Measurements from ENCODE around the gene PRKAA2. TPM values are rescaled to one million over a fixed set of nuclear protein-coding genes. Genes with fewer than 3 reads are reported as not detected.
A peak's percentile ranks its signal among the peaks of the same experiment; 100 is the strongest.

Gene PRKAA2
- total RNA-seq, 1 donor from 2014 or later = 56.9 TPM

GRCh38 chr1:56671542-56671941, 26.4 kb downstream of the PRKAA2 start:
- Histone ChIP-seq H3K9ac (ENCODE audit: low read depth in 1 of 3, low read length in 3 of 3) (no peak overlapping the region), H3K4me3 (ENCODE audit: low read length in 3 of 3) (no peak overlapping the region), H3K27me3 (ENCODE audit: control insufficient read depth in 3 of 3, insufficient read depth in 3 of 3, low read length in 3 of 3) (no peaks in the 10 kb centered on the region), H3K9me3 (ENCODE audit: control insufficient read depth in 3 of 3, low read length in 3 of 3) (no peaks in the 10 kb centered on the region), H3K27ac (ENCODE audit: low read depth, low read length) (no peak overlapping the region), H3K36me3 (ENCODE audit: control insufficient read depth in 3 of 3, insufficient read depth in 3 of 3, low read length in 3 of 3) (no peaks in the 10 kb centered on the region), H3K4me1 (ENCODE audit: control insufficient read depth in 3 of 3, insufficient read depth in 3 of 3, low read length in 3 of 3) (peaks cover 4 to 24% (median 5%) of the 10 kb centered on the region in 3 donors)

GRCh38 chr1:56672579-56672978, 27.5 kb downstream of the PRKAA2 start:
- no peak overlapping the region for H3K4me3 ChIP-seq (ENCODE audit: low read length in 3 of 3)
- no peak overlapping the region for H3K27ac ChIP-seq (ENCODE audit: low read depth, low read length)
- H3K9ac ChIP-seq (ENCODE audit: low read depth in 1 of 3, low read length in 3 of 3) = no peak overlapping the region
- peaks cover 5 to 28% (median 8%) of the 10 kb centered on the region in 3 donors for H3K4me1 ChIP-seq (ENCODE audit: control insufficient read depth in 3 of 3, insufficient read depth in 3 of 3, low read length in 3 of 3)
- H3K27me3 ChIP-seq (ENCODE audit: control insufficient read depth in 3 of 3, insufficient read depth in 3 of 3, low read length in 3 of 3) = no peaks in the 10 kb centered on the region
- H3K9me3 ChIP-seq (ENCODE audit: control insufficient read depth in 3 of 3, low read length in 3 of 3) = no peaks in the 10 kb centered on the region
- H3K36me3 ChIP-seq (ENCODE audit: control insufficient read depth in 3 of 3, insufficient read depth in 3 of 3, low read length in 3 of 3) = no peaks in the 10 kb centered on the region

- H3K9me3 ChIP-seq (ENCODE audit: control insufficient read depth in 3 of 3, low read length in 3 of 3) = no peaks in the 10 kb centered on the region
- H3K27ac ChIP-seq (ENCODE audit: low read depth, low read length) = peak overlapping the region; percentile 48
- H3K27me3 ChIP-seq (ENCODE audit: control insufficient read depth in 3 of 3, insufficient read depth in 3 of 3, low read length in 3 of 3) = no peaks in the 10 kb centered on the region
- H3K4me3 ChIP-seq (ENCODE audit: low read length in 3 of 3) = no peak overlapping the region
- H3K9ac ChIP-seq (ENCODE audit: low read depth in 1 of 3, low read length in 3 of 3) = no peak overlapping the region
- no peaks in the 10 kb centered on the region for H3K36me3 ChIP-seq (ENCODE audit: control insufficient read depth in 3 of 3, insufficient read depth in 3 of 3, low read length in 3 of 3)
- H3K4me1 ChIP-seq (ENCODE audit: control insufficient read depth in 3 of 3, insufficient read depth in 3 of 3, low read length in 3 of 3) = peaks cover 5 to 24% (median 8%) of the 10 kb centered on the region in 3 donors
Measured at GRCh38 chr1:56675763-56676162, 30.6 kb downstream of the PRKAA2 start.

- H3K27me3 ChIP-seq (ENCODE audit: control insufficient read depth in 3 of 3, insufficient read depth in 3 of 3, low read length in 3 of 3) = no peaks in the 10 kb centered on the region
- H3K36me3 ChIP-seq (ENCODE audit: control insufficient read depth in 3 of 3, insufficient read depth in 3 of 3, low read length in 3 of 3) = no peaks in the 10 kb centered on the region
- peak overlapping the region; percentile 49 for H3K27ac ChIP-seq (ENCODE audit: low read depth, low read length)
- H3K4me3 ChIP-seq (ENCODE audit: low read length in 3 of 3) = no peak overlapping the region
- H3K4me1 ChIP-seq (ENCODE audit: control insufficient read depth in 3 of 3, insufficient read depth in 3 of 3, low read length in 3 of 3) = peaks cover 3 to 24% (median 8%) of the 10 kb centered on the region in 3 donors
- H3K9me3 ChIP-seq (ENCODE audit: control insufficient read depth in 3 of 3, low read length in 3 of 3) = no peaks in the 10 kb centered on the region
- H3K9ac ChIP-seq (ENCODE audit: low read depth in 1 of 3, low read length in 3 of 3) = no peak overlapping the region
Measured at GRCh38 chr1:56676571-56677035, 31.5 kb downstream of the PRKAA2 start.

GRCh38 chr1:56683569-56683968, 38.5 kb downstream of the PRKAA2 start:
- H3K4me3 ChIP-seq (ENCODE audit: low read length in 3 of 3) = no peak overlapping the region
- H3K9ac ChIP-seq (ENCODE audit: low read depth in 1 of 3, low read length in 3 of 3) = no peak overlapping the region
- no peaks in the 10 kb centered on the region for H3K27me3 ChIP-seq (ENCODE audit: control insufficient read depth in 3 of 3, insufficient read depth in 3 of 3, low read length in 3 of 3)
- H3K36me3 ChIP-seq (ENCODE audit: control insufficient read depth in 3 of 3, insufficient read depth in 3 of 3, low read length in 3 of 3) = no peaks in the 10 kb centered on the region
- no peak overlapping the region for H3K27ac ChIP-seq (ENCODE audit: low read depth, low read length)
- H3K4me1 ChIP-seq (ENCODE audit: control insufficient read depth in 3 of 3, insufficient read depth in 3 of 3, low read length in 3 of 3) = peaks cover 0 to 8% (median 3%) of the 10 kb centered on the region in 3 donors
- no peaks in the 10 kb centered on the region for H3K9me3 ChIP-seq (ENCODE audit: control insufficient read depth in 3 of 3, low read length in 3 of 3)

GRCh38 chr1:56686169-56686568, 41.1 kb downstream of the PRKAA2 start:
- H3K9me3 ChIP-seq (ENCODE audit: control insufficient read depth in 3 of 3, low read length in 3 of 3) = no peaks in the 10 kb centered on the region
- peaks cover 0 to 8% (median 5%) of the 10 kb centered on the region in 3 donors for H3K4me1 ChIP-seq (ENCODE audit: control insufficient read depth in 3 of 3, insufficient read depth in 3 of 3, low read length in 3 of 3)
- H3K27me3 ChIP-seq (ENCODE audit: control insufficient read depth in 3 of 3, insufficient read depth in 3 of 3, low read length in 3 of 3) = no peaks in the 10 kb centered on the region
- H3K9ac ChIP-seq (ENCODE audit: low read depth in 1 of 3, low read length in 3 of 3) = no peak overlapping the region
- H3K4me3 ChIP-seq (ENCODE audit: low read length in 3 of 3) = no peak overlapping the region
- peak overlapping the region; percentile 19 for H3K27ac ChIP-seq (ENCODE audit: low read depth, low read length)
- no peaks in the 10 kb centered on the region for H3K36me3 ChIP-seq (ENCODE audit: control insufficient read depth in 3 of 3, insufficient read depth in 3 of 3, low read length in 3 of 3)

- Histone ChIP-seq H3K4me3 (ENCODE audit: low read length in 3 of 3) (no peak overlapping the region), H3K4me1 (ENCODE audit: control insufficient read depth in 3 of 3, insufficient read depth in 3 of 3, low read length in 3 of 3) (peaks cover 0 to 7% (median 5%) of the 10 kb centered on the region in 3 donors), H3K9me3 (ENCODE audit: control insufficient read depth in 3 of 3, low read length in 3 of 3) (no peaks in the 10 kb centered on the region), H3K36me3 (ENCODE audit: control insufficient read depth in 3 of 3, insufficient read depth in 3 of 3, low read length in 3 of 3) (no peaks in the 10 kb centered on the region), H3K9ac (ENCODE audit: low read depth in 1 of 3, low read length in 3 of 3) (no peak overlapping the region), H3K27ac (ENCODE audit: low read depth, low read length) (peak overlapping the region; percentile 16), H3K27me3 (ENCODE audit: control insufficient read depth in 3 of 3, insufficient read depth in 3 of 3, low read length in 3 of 3) (no peaks in the 10 kb centered on the region)
Measured at GRCh38 chr1:56688522-56689026, 43.5 kb downstream of the PRKAA2 start.

- H3K27me3 ChIP-seq (ENCODE audit: control insufficient read depth in 3 of 3, insufficient read depth in 3 of 3, low read length in 3 of 3) = no peaks in the 10 kb centered on the region
- H3K36me3 ChIP-seq (ENCODE audit: control insufficient read depth in 3 of 3, insufficient read depth in 3 of 3, low read length in 3 of 3) = peaks cover 2 to 9% (median 8%) of the 10 kb centered on the region in 3 donors
- no peak overlapping the region for H3K9ac ChIP-seq (ENCODE audit: low read depth in 1 of 3, low read length in 3 of 3)
- no peaks in the 10 kb centered on the region for H3K4me1 ChIP-seq (ENCODE audit: control insufficient read depth in 3 of 3, insufficient read depth in 3 of 3, low read length in 3 of 3)
- no peak overlapping the region for H3K4me3 ChIP-seq (ENCODE audit: low read length in 3 of 3)
- H3K9me3 ChIP-seq (ENCODE audit: control insufficient read depth in 3 of 3, low read length in 3 of 3) = no peaks in the 10 kb centered on the region
- H3K27ac ChIP-seq (ENCODE audit: low read depth, low read length) = no peak overlapping the region
Measured at GRCh38 chr1:56696663-56697062, 51.5 kb downstream of the PRKAA2 start.

- no peaks in the 10 kb centered on the region for H3K4me1 ChIP-seq (ENCODE audit: control insufficient read depth in 3 of 3, insufficient read depth in 3 of 3, low read length in 3 of 3)
- H3K9ac ChIP-seq (ENCODE audit: low read depth in 1 of 3, low read length in 3 of 3) = no peak overlapping the region
- H3K27ac ChIP-seq (ENCODE audit: low read depth, low read length) = no peak overlapping the region
- H3K4me3 ChIP-seq (ENCODE audit: low read length in 3 of 3) = no peak overlapping the region
- peaks cover 0 to 2% (median 0%) of the 10 kb centered on the region in 3 donors for H3K9me3 ChIP-seq (ENCODE audit: control insufficient read depth in 3 of 3, low read length in 3 of 3)
- H3K27me3 ChIP-seq (ENCODE audit: control insufficient read depth in 3 of 3, insufficient read depth in 3 of 3, low read length in 3 of 3) = no peaks in the 10 kb centered on the region
- H3K36me3 ChIP-seq (ENCODE audit: control insufficient read depth in 3 of 3, insufficient read depth in 3 of 3, low read length in 3 of 3) = peaks cover 12 to 40% (median 15%) of the 10 kb centered on the region in 3 donors
Measured at GRCh38 chr1:56703747-56704146, 58.6 kb downstream of the PRKAA2 start.

GRCh38 chr1:56707379-56707778, 62.3 kb downstream of the PRKAA2 start:
- H3K36me3 ChIP-seq (ENCODE audit: control insufficient read depth in 3 of 3, insufficient read depth in 3 of 3, low read length in 3 of 3) = peaks cover 7 to 39% (median 15%) of the 10 kb centered on the region in 3 donors
- H3K4me1 ChIP-seq (ENCODE audit: control insufficient read depth in 3 of 3, insufficient read depth in 3 of 3, low read length in 3 of 3) = no peaks in the 10 kb centered on the region
- no peak overlapping the region for H3K9ac ChIP-seq (ENCODE audit: low read depth in 1 of 3, low read length in 3 of 3)
- peaks cover 0 to 2% (median 0%) of the 10 kb centered on the region in 3 donors for H3K9me3 ChIP-seq (ENCODE audit: control insufficient read depth in 3 of 3, low read length in 3 of 3)
- no peak overlapping the region for H3K4me3 ChIP-seq (ENCODE audit: low read length in 3 of 3)
- no peak overlapping the region for H3K27ac ChIP-seq (ENCODE audit: low read depth, low read length)
- H3K27me3 ChIP-seq (ENCODE audit: control insufficient read depth in 3 of 3, insufficient read depth in 3 of 3, low read length in 3 of 3) = no peaks in the 10 kb centered on the region
